Measurements from ENCODE around the gene HGFAC. TPM values are rescaled to one million over a fixed set of nuclear protein-coding genes. Genes with fewer than 3 reads are reported as not detected.
A peak's percentile ranks its signal among the peaks of the same experiment; 100 is the strongest.

HGFAC gene
- total RNA-seq, 6 donors from 2014 or later, result 0.20 to 1.1 (median 0.49) TPM; not detected in 1

DNA sequence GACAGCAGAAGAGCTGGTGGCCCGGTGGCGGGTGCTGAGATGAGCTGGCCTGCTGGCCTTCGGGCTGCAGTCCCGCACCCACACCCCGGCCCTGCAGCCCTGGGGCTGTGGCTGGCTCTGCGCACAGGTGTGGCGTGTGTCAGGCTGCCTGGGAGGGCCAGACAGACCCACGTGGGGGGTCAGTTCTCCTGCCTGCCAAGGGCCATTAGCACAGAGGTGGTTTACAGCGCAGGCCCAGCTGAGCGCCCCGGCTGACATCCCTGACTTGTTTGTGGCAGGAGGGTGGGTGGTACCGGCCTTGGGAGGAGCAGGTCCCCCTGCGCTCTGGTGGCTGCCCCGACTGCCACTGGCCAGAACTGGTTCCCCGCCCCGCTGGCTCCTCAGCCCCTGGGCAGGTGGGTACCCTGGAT is 9.4 kb upstream of the HGFAC start:
- DNase-seq (peak in 1 of 2 donors; percentile 65), ATAC-seq (ENCODE audit: low FRiP score in 2 of 2) (no peak)
- no peaks in the 10 kb centered on the region for H3K27me3 ChIP-seq
- 87 to 94% methylated on average over 3 to 16 of the region's 16 CpGs for WGBS, 2 donors
- no peaks in the 10 kb centered on the region for H3K9me3 ChIP-seq
- peaks cover 0 to 10% (median 5%) of the 10 kb centered on the region in 4 donors for H3K4me1 ChIP-seq
- no peak overlapping the region for H3K27ac ChIP-seq
- no peak overlapping the region for H3K4me3 ChIP-seq
- TF ChIP-seq POLR2A (IDR thresholded peaks at IDR 0.05) (no peak), EP300 (IDR thresholded peaks at IDR 0.05) (no peak), CTCF (IDR thresholded peaks at IDR 0.05) (no peak), POLR2AphosphoS5 (IDR thresholded peaks at IDR 0.05) (no peak)
- peaks cover 0 to 48% (median 29%) of the 10 kb centered on the region in 4 donors for H3K36me3 ChIP-seq

DNA sequence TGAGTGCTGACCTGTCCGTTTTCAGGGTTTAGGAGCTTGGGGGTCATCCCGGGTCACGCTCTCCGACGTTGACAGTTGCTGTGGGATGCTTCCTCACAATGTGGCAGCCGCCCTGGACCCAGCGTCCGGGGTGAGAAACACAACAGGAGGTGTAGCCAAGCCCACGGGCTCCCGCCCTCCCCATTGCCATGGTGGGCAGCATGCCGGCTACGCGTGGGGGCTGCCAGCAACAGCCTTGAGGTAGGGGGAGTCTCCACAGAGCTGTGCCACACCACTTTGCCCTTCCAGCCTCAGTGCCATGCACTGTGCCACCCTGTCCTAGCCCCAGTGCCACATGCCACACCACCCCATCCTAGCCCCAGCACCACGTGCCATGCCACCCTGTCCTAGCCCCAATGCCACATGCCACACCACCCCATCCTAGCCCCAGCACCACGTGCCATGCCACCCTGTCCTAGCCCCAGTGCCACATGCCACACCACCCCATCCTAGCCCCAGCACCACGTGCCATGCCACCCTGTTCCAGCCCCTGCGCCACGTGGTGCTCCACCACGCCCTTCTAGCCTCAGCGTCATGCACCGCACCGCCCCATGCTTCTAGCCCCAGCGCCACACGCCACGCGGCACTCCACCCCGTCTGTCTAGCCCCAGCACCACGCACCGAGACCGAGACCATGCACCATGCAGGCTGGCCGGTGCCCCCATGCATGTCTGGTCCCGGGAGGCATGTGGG is 8.5 kb upstream of the HGFAC start:
- DNase-seq (peak in 1 of 2 donors; percentile 80), ATAC-seq (ENCODE audit: low FRiP score in 2 of 2) (no peak)
- no peak for TF ChIP-seq EP300 (IDR thresholded peaks at IDR 0.05)
- TF ChIP-seq POLR2A (IDR thresholded peaks at IDR 0.05), result no peak
- TF ChIP-seq POLR2AphosphoS5 (IDR thresholded peaks at IDR 0.05), result no peak
- no peak for TF ChIP-seq CTCF (IDR thresholded peaks at IDR 0.05)
- Histone ChIP-seq H3K27ac (no peak overlapping the region), H3K9me3 (no peaks in the 10 kb centered on the region), H3K36me3 (peaks cover 0 to 41% (median 26%) of the 10 kb centered on the region in 4 donors), H3K4me3 (no peak overlapping the region), H3K27me3 (no peaks in the 10 kb centered on the region), H3K4me1 (peaks cover 0 to 10% (median 5%) of the 10 kb centered on the region in 4 donors)
- 91 to 93% methylated on average over 20 to 32 of the region's 32 CpGs for WGBS, 2 donors

- Histone ChIP-seq H3K36me3 (peaks cover 0 to 25% (median 12%) of the 10 kb centered on the region in 4 donors), H3K27ac (no peak overlapping the region), H3K4me1 (peaks cover 0 to 10% (median 5%) of the 10 kb centered on the region in 4 donors), H3K9me3 (no peaks in the 10 kb centered on the region), H3K27me3 (no peaks in the 10 kb centered on the region), H3K4me3 (no peak overlapping the region)
- no peak for ATAC-seq (ENCODE audit: low FRiP score in 2 of 2)
- peak in 1 of 2 donors; percentile 61 for DNase-seq
- TF ChIP-seq POLR2A (IDR thresholded peaks at IDR 0.05), result no peak
- TF ChIP-seq CTCF (IDR thresholded peaks at IDR 0.05), result no peak
- no peak for TF ChIP-seq EP300 (IDR thresholded peaks at IDR 0.05)
- TF ChIP-seq POLR2AphosphoS5 (IDR thresholded peaks at IDR 0.05), result no peak
- WGBS, 2 donors, result 81 to 90% methylated on average over 2 to 14 of the region's 16 CpGs
Observed at GRCh38 chr4:3434881-3435685, 6.7 kb upstream of the HGFAC start.

DNA sequence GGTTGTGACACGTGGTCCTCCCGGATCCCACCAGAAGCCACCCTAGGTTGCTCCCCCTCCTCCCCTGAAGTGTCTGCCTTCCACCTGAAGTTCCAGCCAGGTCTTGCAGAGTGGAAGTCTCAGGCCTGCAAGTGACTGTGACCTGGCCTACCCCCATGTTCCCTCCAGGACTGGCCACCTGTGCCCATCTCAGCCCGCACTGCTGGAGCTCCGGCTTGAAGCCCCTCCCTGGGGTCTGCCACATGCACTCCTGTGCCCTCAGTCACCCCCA is 6.1 kb upstream of the HGFAC start:
- WGBS, 2 donors, result 85 to 93% methylated on average over 3 to 4 of the region's 4 CpGs
- Histone ChIP-seq H3K36me3 (peaks cover 0 to 20% (median 9%) of the 10 kb centered on the region in 4 donors), H3K4me1 (peaks cover 0 to 10% (median 5%) of the 10 kb centered on the region in 4 donors), H3K27me3 (no peaks in the 10 kb centered on the region), H3K27ac (no peak overlapping the region), H3K4me3 (no peak overlapping the region), H3K9me3 (no peaks in the 10 kb centered on the region)
- DNase-seq, result peak in 1 of 2 donors; percentile 54
- ATAC-seq (ENCODE audit: low FRiP score in 2 of 2), result no peak
- no peak for TF ChIP-seq CTCF (IDR thresholded peaks at IDR 0.05)
- no peak for TF ChIP-seq POLR2A (IDR thresholded peaks at IDR 0.05)
- TF ChIP-seq POLR2AphosphoS5 (IDR thresholded peaks at IDR 0.05), result no peak

Data from upper lobe of left lung (tissue), 6 donors.